Subcutaneous adipose tissue (tissue), 4 donors: ENCODE data around the gene PPM1B. TPM values are rescaled to one million over a fixed set of nuclear protein-coding genes. Genes with fewer than 3 reads are reported as not detected.

Experiments used
- CTCF ChIP-seq: fragments of 450-650 bp; IDR thresholded peaks from one replicate; pipeline ENCODE4 v1.5.1; 2016; ENCODE audit warnings: low read depth, mild to moderate bottlenecking, control low read depth, antibody characterized with exemption, moderate library complexity
- total RNA-seq, 4 donors: library from RNA; depleted of rRNA; stranded (reverse); fragments of >200 nt; gene quantifications; one replicate each; pipeline ENCODE4 v1.1.0, GENCODE V29; 2016

The PPM1B gene
- 100 to 1,000 TPM in 1 of 4 donors, 10 to 100 TPM in 3; 73.1 to 150 (median 83.2) TPM for total RNA-seq

GRCh38 chr2:44168681-44169154 lies at the start of gene PPM1B:
TSS of gene PPM1B (plus strand) at chr2:44168875. CDS start at chr2:44201200, 32,325 bp downstream.
- TF ChIP-seq CTCF, result no peak

DNA sequence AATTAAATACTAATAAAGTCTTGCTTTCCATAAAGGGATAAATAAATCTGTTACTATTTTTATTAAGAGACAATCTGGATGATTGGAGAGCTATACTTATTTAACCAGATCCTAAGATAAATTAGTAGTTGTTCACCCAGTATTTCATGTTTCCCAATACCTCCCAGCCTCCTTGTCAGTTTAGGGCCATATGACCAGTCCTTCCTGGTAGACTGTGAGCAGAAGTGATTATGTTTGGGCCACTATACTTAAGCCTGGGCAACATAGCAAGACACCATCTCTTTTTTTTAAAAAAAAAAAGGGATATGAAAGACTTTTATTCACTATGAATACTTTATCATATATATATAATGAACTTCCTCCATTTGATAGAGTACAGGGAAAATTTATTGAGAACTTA lies 48.8 kb upstream of the PPM1B start:
- TF ChIP-seq CTCF, result no peak

DNA sequence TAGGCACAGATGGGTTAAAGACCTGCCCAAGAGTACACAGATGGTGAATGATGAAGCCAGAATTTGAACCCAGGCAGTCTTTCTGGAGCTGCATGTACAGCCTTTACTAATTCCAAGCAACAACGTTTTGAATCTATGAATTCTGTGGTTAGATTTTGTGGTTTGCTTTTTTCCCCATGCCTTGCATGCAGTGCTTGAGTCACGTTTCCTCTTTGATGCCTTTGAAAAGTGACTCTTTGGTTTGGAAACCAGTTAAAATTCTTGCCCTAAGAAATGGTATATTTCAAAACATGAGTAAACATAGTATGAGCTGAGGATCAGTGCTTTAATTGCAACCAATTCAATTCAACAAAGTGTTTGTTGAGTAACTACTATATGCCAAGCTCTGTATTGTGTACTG lies 48.2 kb upstream of the PPM1B start:
- TF ChIP-seq CTCF, result no peak

DNA sequence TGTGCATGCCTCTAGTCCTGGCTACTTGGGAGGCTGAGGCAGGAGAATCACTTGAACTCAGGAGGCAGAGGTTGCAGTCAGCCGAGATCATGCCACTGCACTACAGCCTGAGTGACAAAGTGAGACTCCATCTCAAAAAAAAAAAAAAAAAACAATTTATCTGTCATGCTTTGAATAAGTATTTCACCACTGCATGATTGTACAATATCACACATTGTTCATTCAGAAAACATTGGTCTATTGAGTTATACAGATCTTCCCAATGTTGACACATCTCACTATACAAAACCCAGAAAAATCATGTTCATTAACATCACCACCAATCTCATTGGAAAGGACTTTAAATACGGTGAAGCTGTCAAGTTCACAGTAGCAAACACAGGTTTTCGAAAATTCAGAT lies 46.8 kb upstream of the PPM1B start:
- no peak for TF ChIP-seq CTCF

GRCh38 chr2:44124500-44124899 lies 44.2 kb upstream of the PPM1B start:
- TF ChIP-seq CTCF, result no peak

GRCh38 chr2:44126106-44126797 lies 42.4 kb upstream of the PPM1B start:
- TF ChIP-seq CTCF, result no peak

GRCh38 chr2:44130441-44130840 lies 38.2 kb upstream of the PPM1B start:
- TF ChIP-seq CTCF, result no peak
